ENCODE measurements around the gene GREB1. TPM values are rescaled to one million over a fixed set of nuclear protein-coding genes. Genes with fewer than 3 reads are reported as not detected.
A peak's percentile ranks its signal among the peaks of the same experiment; 100 is the strongest.

GREB1 gene
- total and polyA plus RNA-seq, 2 of the 13 experiments (the other 11 are each of a cell fraction or from before 2014, with no cell fraction given): 31.3 to 61.2 TPM

DNA sequence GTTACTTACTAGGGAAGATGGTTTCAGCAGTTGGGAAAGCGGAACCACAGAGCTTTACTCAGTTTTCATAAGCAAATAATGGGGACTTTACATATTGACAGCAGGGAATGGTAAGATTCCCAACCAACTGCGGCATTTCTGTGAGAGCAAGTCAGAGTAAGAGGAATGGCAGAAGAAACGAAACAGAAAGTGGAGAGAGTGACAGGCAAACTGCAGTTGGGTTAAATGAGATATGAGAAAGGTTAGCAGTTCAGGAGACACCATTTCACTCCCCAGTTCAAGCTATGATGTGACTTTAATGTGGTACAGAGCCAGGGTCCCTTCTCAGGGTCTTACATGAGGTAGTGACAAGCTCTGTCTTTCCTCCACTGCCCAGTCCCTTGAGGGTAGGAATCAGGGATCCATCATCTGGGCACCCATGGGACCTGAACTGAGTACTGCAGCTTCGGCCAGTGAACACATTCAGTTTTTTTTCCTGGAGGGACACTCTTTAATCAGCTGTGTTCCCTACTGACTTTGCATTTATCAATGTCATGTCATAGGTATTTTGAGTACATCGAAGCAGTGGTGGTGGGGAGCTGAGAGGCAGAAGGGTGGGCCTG is 33.0 kb upstream of the GREB1 start (continued):
- TF ChIP-seq FOXJ3 (CRISPR knock-in tag; IDR thresholded peaks at IDR 0.05; ENCODE audit: borderline replicate concordance) (0 out of 2 replicates have a peak, but pooled peaks have one; percentile 31), ZBTB7A (CRISPR knock-in tag; IDR thresholded peaks at IDR 0.05) (0 out of 2 replicates have a peak, but pooled peaks have one; percentile 39), ZNF772 (CRISPR knock-in tag; IDR thresholded peaks at IDR 0.05) (peak; percentile 61; the same call in 1 of the 2 replicates), MAZ (IDR thresholded peaks at IDR 0.05; ENCODE audit: borderline replicate concordance, low read depth, low read length) (no peak), MAZ (CRISPR knock-in tag; IDR thresholded peaks at IDR 0.05; ENCODE audit: low read depth) (0 out of 2 replicates have a peak, but pooled peaks have one; percentile 46), ZNF124 (CRISPR knock-in tag; IDR thresholded peaks at IDR 0.05) (0 out of 2 replicates have a peak, but pooled peaks have one; percentile 57), CEBPG (CRISPR knock-in tag; IDR thresholded peaks at IDR 0.05) (peak; percentile 26; the same call in 1 of the 2 replicates), HDAC2 (CRISPR knock-in tag; IDR thresholded peaks at IDR 0.05) (0 out of 2 replicates have a peak, but pooled peaks have one; percentile 16), HNRNPUL1 (IDR thresholded peaks at IDR 0.05; ENCODE audit: low read depth, low read length) (no peak), ATM (IDR thresholded peaks at IDR 0.05; ENCODE audit: borderline replicate concordance) (no peak), MED1 (CRISPR knock-in tag; IDR thresholded peaks at IDR 0.05) (peak; percentile 26; the same call in 1 of the 2 replicates)
- TF ChIP-seq, protein P1, sequence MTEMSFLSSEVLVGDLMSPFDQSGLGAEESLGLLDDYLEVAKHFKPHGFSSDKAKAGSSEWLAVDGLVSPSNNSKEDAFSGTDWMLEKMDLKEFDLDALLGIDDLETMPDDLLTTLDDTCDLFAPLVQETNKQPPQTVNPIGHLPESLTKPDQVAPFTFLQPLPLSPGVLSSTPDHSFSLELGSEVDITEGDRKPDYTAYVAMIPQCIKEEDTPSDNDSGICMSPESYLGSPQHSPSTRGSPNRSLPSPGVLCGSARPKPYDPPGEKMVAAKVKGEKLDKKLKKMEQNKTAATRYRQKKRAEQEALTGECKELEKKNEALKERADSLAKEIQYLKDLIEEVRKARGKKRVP (CRISPR knock-in tag; IDR thresholded peaks at IDR 0.05): 0 out of 4 replicates have a peak, but pooled peaks of 1 of the 2 experiments have one; percentile 17
- TF ChIP-seq, protein P2, sequence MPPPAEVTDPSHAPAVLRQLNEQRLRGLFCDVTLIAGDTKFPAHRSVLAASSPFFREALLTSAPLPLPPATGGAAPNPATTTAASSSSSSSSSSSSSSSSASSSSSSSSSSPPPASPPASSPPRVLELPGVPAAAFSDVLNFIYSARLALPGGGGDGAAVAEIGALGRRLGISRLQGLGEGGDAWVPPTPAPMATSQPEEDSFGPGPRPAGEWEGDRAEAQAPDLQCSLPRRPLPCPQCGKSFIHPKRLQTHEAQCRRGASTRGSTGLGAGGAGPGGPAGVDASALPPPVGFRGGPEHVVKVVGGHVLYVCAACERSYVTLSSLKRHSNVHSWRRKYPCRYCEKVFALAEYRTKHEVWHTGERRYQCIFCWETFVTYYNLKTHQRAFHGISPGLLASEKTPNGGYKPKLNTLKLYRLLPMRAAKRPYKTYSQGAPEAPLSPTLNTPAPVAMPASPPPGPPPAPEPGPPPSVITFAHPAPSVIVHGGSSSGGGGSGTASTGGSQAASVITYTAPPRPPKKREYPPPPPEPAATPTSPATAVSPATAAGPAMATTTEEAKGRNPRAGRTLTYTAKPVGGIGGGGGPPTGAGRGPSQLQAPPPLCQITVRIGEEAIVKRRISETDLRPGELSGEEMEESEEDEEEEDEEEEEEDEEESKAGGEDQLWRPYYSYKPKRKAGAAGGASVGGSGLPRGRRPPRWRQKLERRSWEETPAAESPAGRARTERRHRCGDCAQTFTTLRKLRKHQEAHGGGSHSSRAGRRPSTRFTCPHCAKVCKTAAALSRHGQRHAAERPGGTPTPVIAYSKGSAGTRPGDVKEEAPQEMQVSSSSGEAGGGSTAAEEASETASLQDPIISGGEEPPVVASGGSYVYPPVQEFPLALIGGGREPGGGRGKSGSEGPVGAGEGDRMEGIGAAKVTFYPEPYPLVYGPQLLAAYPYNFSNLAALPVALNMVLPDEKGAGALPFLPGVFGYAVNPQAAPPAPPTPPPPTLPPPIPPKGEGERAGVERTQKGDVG (CRISPR knock-in tag; IDR thresholded peaks at IDR 0.05; ENCODE audit: borderline replicate concordance): 0 out of 2 replicates have a peak, but pooled peaks have one; percentile 0
- TF ChIP-seq, protein P3, sequence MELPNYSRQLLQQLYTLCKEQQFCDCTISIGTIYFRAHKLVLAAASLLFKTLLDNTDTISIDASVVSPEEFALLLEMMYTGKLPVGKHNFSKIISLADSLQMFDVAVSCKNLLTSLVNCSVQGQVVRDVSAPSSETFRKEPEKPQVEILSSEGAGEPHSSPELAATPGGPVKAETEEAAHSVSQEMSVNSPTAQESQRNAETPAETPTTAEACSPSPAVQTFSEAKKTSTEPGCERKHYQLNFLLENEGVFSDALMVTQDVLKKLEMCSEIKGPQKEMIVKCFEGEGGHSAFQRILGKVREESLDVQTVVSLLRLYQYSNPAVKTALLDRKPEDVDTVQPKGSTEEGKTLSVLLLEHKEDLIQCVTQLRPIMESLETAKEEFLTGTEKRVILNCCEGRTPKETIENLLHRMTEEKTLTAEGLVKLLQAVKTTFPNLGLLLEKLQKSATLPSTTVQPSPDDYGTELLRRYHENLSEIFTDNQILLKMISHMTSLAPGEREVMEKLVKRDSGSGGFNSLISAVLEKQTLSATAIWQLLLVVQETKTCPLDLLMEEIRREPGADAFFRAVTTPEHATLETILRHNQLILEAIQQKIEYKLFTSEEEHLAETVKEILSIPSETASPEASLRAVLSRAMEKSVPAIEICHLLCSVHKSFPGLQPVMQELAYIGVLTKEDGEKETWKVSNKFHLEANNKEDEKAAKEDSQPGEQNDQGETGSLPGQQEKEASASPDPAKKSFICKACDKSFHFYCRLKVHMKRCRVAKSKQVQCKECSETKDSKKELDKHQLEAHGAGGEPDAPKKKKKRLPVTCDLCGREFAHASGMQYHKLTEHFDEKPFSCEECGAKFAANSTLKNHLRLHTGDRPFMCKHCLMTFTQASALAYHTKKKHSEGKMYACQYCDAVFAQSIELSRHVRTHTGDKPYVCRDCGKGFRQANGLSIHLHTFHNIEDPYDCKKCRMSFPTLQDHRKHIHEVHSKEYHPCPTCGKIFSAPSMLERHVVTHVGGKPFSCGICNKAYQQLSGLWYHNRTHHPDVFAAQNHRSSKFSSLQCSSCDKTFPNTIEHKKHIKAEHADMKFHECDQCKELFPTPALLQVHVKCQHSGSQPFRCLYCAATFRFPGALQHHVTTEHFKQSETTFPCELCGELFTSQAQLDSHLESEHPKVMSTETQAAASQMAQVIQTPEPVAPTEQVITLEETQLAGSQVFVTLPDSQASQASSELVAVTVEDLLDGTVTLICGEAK (IDR thresholded peaks at IDR 0.05): no peak
- TF ChIP-seq, protein P3 (CRISPR knock-in tag; IDR thresholded peaks at IDR 0.05): 0 out of 2 replicates have a peak, but pooled peaks have one; percentile 39

Measured in HepG2 (cell line).